Liver (tissue), 9 donors: Measurements from ENCODE around the gene RAB6B. TPM values are rescaled to one million over a fixed set of nuclear protein-coding genes. Genes with fewer than 3 reads are reported as not detected.

Experiments used
- DNase-seq: peaks from one replicate; pipeline ENCODE4 v3.0.0-alpha.2; 2017; ENCODE audit warnings: low spot score
- H3K27ac ChIP-seq, 2 donors: one replicate each; pipeline ENCODE4 v1.7.0; 2013; ENCODE audit warnings: inconsistent platforms in 2 of 2, low read length in 2 of 2, control low read depth in 1 of 2, low read depth in 1 of 2, mild to moderate bottlenecking in 1 of 2
- H3K27me3 ChIP-seq, 4 donors: one replicate each; pipeline versions ENCODE4 v1.6.1 to v1.7.0; 2013; ENCODE audit warnings: low read length in 3 of 4, inconsistent platforms in 1 of 4, mild to moderate bottlenecking in 1 of 4, moderate library complexity in 1 of 4; ENCODE audit not compliant: control insufficient read depth in 4 of 4, insufficient read depth in 4 of 4
- H3K36me3 ChIP-seq, 4 donors: one replicate each; pipeline versions ENCODE4 v1.6.1 to v1.7.0; 2013; ENCODE audit warnings: low read length in 3 of 4, mild to moderate bottlenecking in 3 of 4, low read depth in 1 of 4, moderate library complexity in 1 of 4; ENCODE audit not compliant: control insufficient read depth in 4 of 4, insufficient read depth in 3 of 4
- H3K4me1 ChIP-seq, 4 donors: one replicate each; pipeline versions ENCODE4 v1.6.1 to v1.7.0; 2013; ENCODE audit warnings: low read length in 3 of 4, mild to moderate bottlenecking in 3 of 4, moderate library complexity in 1 of 4; ENCODE audit not compliant: control insufficient read depth in 4 of 4, insufficient read depth in 4 of 4
- H3K4me3 ChIP-seq, 3 donors: one replicate each; pipeline versions ENCODE4 v1.6.1 to v1.7.0; 2013; ENCODE audit warnings: low read length in 3 of 3, control low read depth in 1 of 3, low read depth in 1 of 3, mild to moderate bottlenecking in 1 of 3
- H3K9ac ChIP-seq, 2 donors: one replicate each; pipeline ENCODE4 v1.7.0; 2013; ENCODE audit warnings: low read length in 2 of 2, mild to moderate bottlenecking in 2 of 2, moderate library complexity in 2 of 2, control low read depth in 1 of 2, low read depth in 1 of 2
- H3K9me3 ChIP-seq, 4 donors: one replicate each; pipeline versions ENCODE4 v1.6.1 to v1.7.0; 2013; ENCODE audit warnings: low read length in 3 of 4; ENCODE audit not compliant: control insufficient read depth in 4 of 4
- ATF3 ChIP-seq: IDR thresholded peaks from 2 replicates; pipeline ENCODE4 v1.6.1; 2016; ENCODE audit warnings: antibody characterized with exemption
- CTCF ChIP-seq: fragments of 150-350 bp; IDR thresholded peaks from 2 replicates; pipeline ENCODE4 v1.5.1; 2017; ENCODE audit warnings: improper control_type of control experiment, low read depth, low read length; ENCODE audit not compliant: missing input control
- EGR1 ChIP-seq, 2 donors: IDR thresholded peaks; 2 replicates each; pipeline ENCODE4 v1.6.1; 2016 to 2018; ENCODE audit warnings: antibody characterized with exemption in 2 of 2, low read depth in 2 of 2
- FOXA1 ChIP-seq: IDR thresholded peaks from 2 replicates; pipeline ENCODE4 v1.6.1; 2016; ENCODE audit warnings: antibody characterized with exemption
- FOXA2 ChIP-seq: IDR thresholded peaks from 2 replicates; pipeline ENCODE4 v1.6.1; 2016; ENCODE audit warnings: antibody characterized with exemption
- GABPA ChIP-seq, 2 donors: IDR thresholded peaks in 1 of 2; conservative IDR thresholded peaks in 1 of 2; 2 replicates each; pipeline ENCODE4 v1.6.1; 2016; ENCODE audit warnings: antibody characterized with exemption in 2 of 2, mild to moderate bottlenecking in 1 of 2, moderate library complexity in 1 of 2
- HNF4A ChIP-seq, 2 donors: conservative IDR thresholded peaks; 2 replicates each; pipeline ENCODE4 v1.6.1; 2016; ENCODE audit warnings: antibody characterized with exemption in 2 of 2, mild to moderate bottlenecking in 2 of 2
- HNF4G ChIP-seq: IDR thresholded peaks from 2 replicates; pipeline ENCODE4 v1.6.1; 2016; ENCODE audit warnings: antibody characterized with exemption
- JUND ChIP-seq, 2 donors: IDR thresholded peaks; 2 replicates each; pipeline ENCODE4 v1.6.1; 2016; ENCODE audit warnings: antibody characterized with exemption in 2 of 2
- MAX ChIP-seq: IDR thresholded peaks from 2 replicates; pipeline ENCODE4 v1.6.1; 2016; ENCODE audit warnings: antibody characterized with exemption
- RAD21 ChIP-seq, 2 donors: IDR thresholded peaks; 2 replicates each; pipeline ENCODE4 v1.6.1; 2016; ENCODE audit warnings: antibody characterized with exemption in 2 of 2, mild to moderate bottlenecking in 2 of 2
- REST ChIP-seq: IDR thresholded peaks from 2 replicates; pipeline ENCODE4 v1.6.1; 2016; ENCODE audit warnings: antibody characterized with exemption, mild to moderate bottlenecking
- RXRA ChIP-seq, 2 donors: IDR thresholded peaks; 2 replicates each; pipeline ENCODE4 v1.6.1; 2017 to 2018; ENCODE audit warnings: antibody characterized with exemption in 2 of 2, mild to moderate bottlenecking in 1 of 2
- SP1 ChIP-seq: IDR thresholded peaks from 2 replicates; pipeline ENCODE4 v1.6.1; 2018; ENCODE audit warnings: antibody characterized with exemption, mild to moderate bottlenecking
- TAF1 ChIP-seq: conservative IDR thresholded peaks from 2 replicates; pipeline ENCODE4 v1.6.1; 2016; ENCODE audit warnings: antibody characterized with exemption, mild to moderate bottlenecking
- YY1 ChIP-seq: IDR thresholded peaks from 2 replicates; pipeline ENCODE4 v1.6.1; 2016; ENCODE audit warnings: antibody characterized with exemption, mild to moderate bottlenecking
- WGBS: extraction: QIAGEN DNeasy Blood & Tissue Kit; methylation state at CpG from one replicate; pipeline ENCODE4 v1.1.7; 2013; 5-methylcytosine and 5-hydroxymethylcytosine counted together
- polyA plus RNA-seq, 2 donors: library from polyadenylated mRNA; stranded (reverse) in 1 of 2; unstranded in 1 of 2; fragments of 200-250 nt in 1 of 2; fragments of >200 nt in 1 of 2; fragmentation: Nextera tagmentation in 1 of 2; extraction: Ambion mirVana in 1 of 2; gene quantifications; one replicate each; pipeline versions ENCODE4 v1.2.1 to v1.2.3, GENCODE V29; 2013 to 2015
- total RNA-seq, 2 donors: library from RNA; depleted of rRNA; stranded (reverse); fragments of >200 nt; gene quantifications; one replicate each; pipeline ENCODE4 v1.2.3, GENCODE V29; 2014
- donor health status: healthy.
- donor health status: healthy.
- donor health status: healthy.
- donor health status: healthy.
- donor health status: healthy.

The RAB6B gene
- total and polyA plus RNA-seq, 4 donors, result 0.08 to 2.8 (median 0.28) TPM

- WGBS, result 94% methylated on average over 9 of the region's 9 CpGs
- TF ChIP-seq REST, result no peak
- no peak overlapping the region for H3K27ac ChIP-seq
- H3K9me3 ChIP-seq, result peaks cover 0 to 1% (median under 1%) of the 10 kb centered on the region in 4 donors
- H3K4me3 ChIP-seq, result no peak overlapping the region
- no peaks in the 10 kb centered on the region for H3K27me3 ChIP-seq
- no peaks in the 10 kb centered on the region for H3K4me1 ChIP-seq
- no peaks in the 10 kb centered on the region for H3K36me3 ChIP-seq
- DNase-seq, result no peak
- no peak overlapping the region for H3K9ac ChIP-seq
Observed at GRCh38 chr3:133840055-133840737, 55.5 kb downstream of the RAB6B start.

- WGBS, result 92% methylated on average over 12 of the region's 12 CpGs
- Histone ChIP-seq H3K4me3 (no peak overlapping the region), H3K27ac (no peak overlapping the region), H3K27me3 (no peaks in the 10 kb centered on the region), H3K4me1 (no peaks in the 10 kb centered on the region), H3K9me3 (no peaks in the 10 kb centered on the region), H3K36me3 (no peaks in the 10 kb centered on the region), H3K9ac (no peak overlapping the region)
- DNase-seq, result no peak
- TF ChIP-seq TAF1, result no peak
- TF ChIP-seq JUND (IDR thresholded peaks at IDR 0.05), result no peak
- no peak for TF ChIP-seq RAD21 (IDR thresholded peaks at IDR 0.05)
- no peak for TF ChIP-seq YY1
- no peak for TF ChIP-seq RXRA (IDR thresholded peaks at IDR 0.05)
- TF ChIP-seq FOXA1, result no peak
Observed at GRCh38 chr3:133838916-133839800, 56.5 kb downstream of the RAB6B start.

GRCh38 chr3:133838296-133838789 is 57.3 kb downstream of the RAB6B start:
- no peaks in the 10 kb centered on the region for H3K36me3 ChIP-seq
- H3K27ac ChIP-seq, result no peak overlapping the region
- DNase-seq, result no peak
- H3K4me3 ChIP-seq, result no peak overlapping the region
- H3K9ac ChIP-seq, result no peak overlapping the region
- no peaks in the 10 kb centered on the region for H3K9me3 ChIP-seq
- H3K27me3 ChIP-seq, result no peaks in the 10 kb centered on the region
- H3K4me1 ChIP-seq, result no peaks in the 10 kb centered on the region
- 94% methylated on average over 4 of the region's 4 CpGs for WGBS
- TF ChIP-seq TAF1 (no peak), SP1 (no peak), CTCF (no peak), JUND (IDR thresholded peaks at IDR 0.05) (no peak), HNF4G (no peak), REST (no peak), YY1 (no peak), RAD21 (IDR thresholded peaks at IDR 0.05) (no peak), HNF4A (conservative IDR thresholded peaks at IDR 0.05) (no peak), ATF3 (no peak), FOXA2 (no peak), EGR1 (IDR thresholded peaks at IDR 0.05; ENCODE audit: low read depth in 2 of 2) (no peak), MAX (no peak), GABPA (IDR thresholded peaks at IDR 0.05 in 1 of 2, conservative IDR thresholded peaks at IDR 0.05 in 1 of 2) (no peak), FOXA1 (no peak)
